A673 (cell line): ENCODE data around the gene CYCS. TPM values are rescaled to one million over a fixed set of nuclear protein-coding genes. Genes with fewer than 3 reads are reported as not detected.

ENCODE experiments used
- BruUV-seq: library from RNA; stranded (reverse); fragments of 400-500 nt; replicated peaks from 2 replicates; lab custom pipeline; 2021; lab: Mats Ljungman, UMichigan
- CTCF ChIA-PET: fragments of 300-600 bp; sonication (Branson Sonifier 250); formaldehyde crosslinking; loops from one replicate; lab custom pipeline; 2022; ENCODE audit warnings: antibody characterized with exemption; lab: Charles Lee
- POLR2A ChIA-PET: fragments of 300-600 bp; sonication (Branson Sonifier 250); formaldehyde crosslinking; loops from one replicate; lab custom pipeline; 2022; ENCODE audit warnings: antibody characterized with exemption; ENCODE audit not compliant: low non-redundant PET; lab: Charles Lee
- DNase-seq: peaks from one replicate; pipeline ENCODE4 v3.0.0-alpha.2; 2015; ENCODE audit warnings: low spot score
- H3K27ac ChIP-seq: fragments of 200-600 bp; sonication (generic); 2 replicates; pipeline ENCODE4 v1.5.1; 2016; ENCODE audit warnings: mixed run types, low read depth, mild to moderate bottlenecking, mixed read lengths, antibody characterized with exemption, low read length; ENCODE audit not compliant: poor library complexity, severe bottlenecking
- H3K27me3 ChIP-seq: fragments of 200-600 bp; sonication (generic); replicated peaks from 2 replicates; pipeline ENCODE4 v1.6.1; 2017; ENCODE audit warnings: mixed run types, low read depth, mild to moderate bottlenecking, mixed read lengths, antibody characterized with exemption, low read length; ENCODE audit not compliant: insufficient read depth, poor library complexity
- H3K36me3 ChIP-seq: fragments of 200-600 bp; sonication (generic); 2 replicates; pipeline ENCODE4 v1.6.1; 2016; ENCODE audit warnings: mixed run types, mild to moderate bottlenecking, mixed read lengths, antibody characterized with exemption, low read length; ENCODE audit not compliant: insufficient read depth, poor library complexity, severe bottlenecking
- H3K4me1 ChIP-seq: fragments of 200-600 bp; sonication (generic); 2 replicates; pipeline ENCODE4 v1.6.1; 2017; ENCODE audit warnings: mixed run types, mild to moderate bottlenecking, mixed read lengths, antibody characterized with exemption, low read length; ENCODE audit not compliant: insufficient read depth, poor library complexity, severe bottlenecking
- H3K4me3 ChIP-seq: fragments of 200-600 bp; sonication (generic); 2 replicates; pipeline ENCODE4 v1.5.1; 2016; ENCODE audit warnings: low read depth, mixed run types, mild to moderate bottlenecking, mixed read lengths, low read length; ENCODE audit not compliant: poor library complexity, severe bottlenecking
- H3K9me3 ChIP-seq: fragments of 200-600 bp; sonication (generic); 2 replicates; pipeline ENCODE4 v1.6.1; 2016; ENCODE audit warnings: mixed run types, low read depth, mild to moderate bottlenecking, mixed read lengths, antibody characterized with exemption, low read length; ENCODE audit not compliant: poor library complexity, severe bottlenecking
- CTCF ChIP-seq: fragments of 300-800, 200-600 bp; sonication (generic); conservative IDR thresholded peaks from 2 replicates; pipeline ENCODE4 v1.5.1; 2017; ENCODE audit warnings: low read depth, mild to moderate bottlenecking, antibody characterized with exemption, low read length, moderate library complexity, mixed read lengths
- EZH2 ChIP-seq: fragments of 200-600 bp; sonication (generic); IDR thresholded peaks from 2 replicates; pipeline ENCODE4 v1.6.1; 2017; ENCODE audit warnings: borderline replicate concordance, low read depth, mild to moderate bottlenecking, mixed read lengths, antibody characterized with exemption, low read length; ENCODE audit not compliant: poor library complexity, severe bottlenecking
- intact Hi-C: fragments of 100-400 bp; cut with micrococcal nuclease; formaldehyde crosslinking; loops from one replicate; pipeline ENCODE4 v1.10.0; 2022; ENCODE audit not compliant: unreplicated experiment
- total RNA-seq: library from RNA; stranded (reverse); gene quantifications from 2 replicates; pipeline ENCODE4 v1.2.3, GENCODE V29; 2021

Gene CYCS
- total RNA-seq, 1 experiment from 2014 or later = 350 TPM

DNA sequence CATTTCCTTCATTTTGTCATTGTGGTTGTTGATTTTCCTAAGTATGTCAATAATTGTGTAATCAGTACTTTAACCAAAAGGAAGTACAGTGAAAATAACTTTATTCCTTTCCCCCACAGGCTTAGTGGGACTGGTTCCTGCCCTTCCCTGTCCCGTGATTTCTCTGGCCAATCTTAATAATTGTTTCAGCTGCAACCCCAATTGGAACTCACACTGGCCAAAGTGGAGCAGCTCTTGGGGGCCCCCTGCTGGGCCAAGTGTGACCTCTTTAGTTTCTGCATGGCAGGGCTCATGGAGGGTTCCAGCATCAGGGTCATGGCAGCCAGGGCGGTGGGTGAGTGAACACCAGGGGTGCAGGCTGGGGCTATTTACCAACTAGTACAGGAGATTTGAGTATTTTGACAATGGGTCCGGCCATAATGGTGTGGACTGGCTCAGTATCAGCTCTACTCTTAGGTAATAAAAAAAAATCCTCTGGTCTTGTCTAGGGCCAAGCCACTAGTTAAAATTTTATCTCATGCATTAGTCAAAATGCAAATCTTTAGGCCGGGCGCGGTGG is 31.7 kb downstream of the CYCS start:
- ChIA-PET CTCF (interaction anchor here (0.5 to 2.0 kb wide), 7 partner anchors 18 to 691 kb away, joined by 3 to 19 read pairs (median 3); no protein-coding TSS in a partner anchor), POLR2A (no interaction called here)
- Histone ChIP-seq H3K36me3 (no peaks in the 10 kb centered on the region), H3K27ac (no peak overlapping the region), H3K27me3 (no peaks in the 10 kb centered on the region), H3K9me3 (no peaks in the 10 kb centered on the region), H3K4me1 (peaks cover 12% of the 10 kb centered on the region), H3K4me3 (no peak overlapping the region)
- no TSS peak for BruUV-seq
- intact Hi-C loops = loop anchor here (5.0 to 10.0 kb wide), 5 partner anchors 349 to 1549 kb away; no protein-coding TSS in a partner anchor
- TF ChIP-seq CTCF (peak; percentile 82), EZH2 (no peak)
- DNase-seq = peak; percentile 84

GRCh38 chr7:25091779-25092178 is 33.3 kb downstream of the CYCS start:
- POLR2A ChIA-PET = no interaction called here
- Histone ChIP-seq H3K9me3 (no peaks in the 10 kb centered on the region), H3K4me3 (no peak overlapping the region), H3K36me3 (no peaks in the 10 kb centered on the region), H3K27ac (no peak overlapping the region), H3K27me3 (no peaks in the 10 kb centered on the region), H3K4me1 (peaks cover 12% of the 10 kb centered on the region)
- TF ChIP-seq EZH2 (no peak), CTCF (no peak)
- no peak for DNase-seq
- no TSS peak for BruUV-seq
- intact Hi-C loops = loop anchor here (5.0 to 10.0 kb wide), 5 partner anchors 347 to 1547 kb away; no protein-coding TSS in a partner anchor
- CTCF ChIA-PET = interaction anchor here (0.7 to 1.1 kb wide), 2 partner anchors 22 to 279 kb away, joined by 3 to 5 read pairs; no protein-coding TSS in a partner anchor

- Histone ChIP-seq H3K27me3 (no peaks in the 10 kb centered on the region), H3K4me3 (no peak overlapping the region), H3K36me3 (no peaks in the 10 kb centered on the region), H3K9me3 (no peaks in the 10 kb centered on the region), H3K4me1 (peaks cover 12% of the 10 kb centered on the region), H3K27ac (no peak overlapping the region)
- BruUV-seq = no TSS peak
- CTCF ChIA-PET = no interaction called here
- DNase-seq = no peak
- TF ChIP-seq EZH2 (no peak), CTCF (no peak)
- POLR2A ChIA-PET = no interaction called here
- intact Hi-C loops = loop anchor here (5.0 to 10.0 kb wide), 5 partner anchors 346 to 1546 kb away; no protein-coding TSS in a partner anchor
Observed at GRCh38 chr7:25091176-25091575, 33.9 kb downstream of the CYCS start.
